ENCODE measurements around the gene PPM1F.

DNA sequence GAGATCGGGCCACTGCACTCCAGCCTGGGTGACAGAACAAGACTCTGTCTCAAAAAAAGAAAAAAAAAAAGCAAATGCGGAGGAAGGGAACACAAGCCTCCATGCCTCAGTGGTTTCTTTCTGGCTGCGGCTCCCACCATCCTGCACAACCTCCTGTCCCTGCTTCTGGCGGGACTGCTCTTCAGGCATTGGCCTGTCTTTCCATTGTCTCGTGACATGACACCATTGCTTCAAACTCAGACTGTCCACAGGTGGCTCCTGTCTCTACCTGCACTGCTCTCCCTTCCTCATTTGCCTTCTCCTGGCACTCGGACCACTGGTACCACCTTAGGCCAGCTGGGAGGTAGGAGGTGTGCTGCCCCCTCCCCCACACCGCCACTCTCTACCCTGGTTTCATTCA is 10.6 kb upstream of the PPM1F start:
- TF ChIP-seq SUZ12 (IDR thresholded peaks at IDR 0.05; ENCODE audit: unreplicated experiment) (no peak), POLR2A (IDR thresholded peaks at IDR 0.05; ENCODE audit: low read depth, low read length) (no peak; the same call in 1 of the 2 replicates), RBBP5 (conservative IDR thresholded peaks at IDR 0.05) (no peak), EZH2 (IDR thresholded peaks at IDR 0.05; ENCODE audit: borderline replicate concordance, control insufficient read depth, low read depth, low read length) (no peak), RAD21 (IDR thresholded peaks at IDR 0.05; ENCODE audit: insufficient read depth, low read depth, low read length) (no peak), NRF1 (conservative IDR thresholded peaks at IDR 0.05; ENCODE audit: low read depth, low read length) (no peak)
- TF ChIP-seq, protein P1, sequence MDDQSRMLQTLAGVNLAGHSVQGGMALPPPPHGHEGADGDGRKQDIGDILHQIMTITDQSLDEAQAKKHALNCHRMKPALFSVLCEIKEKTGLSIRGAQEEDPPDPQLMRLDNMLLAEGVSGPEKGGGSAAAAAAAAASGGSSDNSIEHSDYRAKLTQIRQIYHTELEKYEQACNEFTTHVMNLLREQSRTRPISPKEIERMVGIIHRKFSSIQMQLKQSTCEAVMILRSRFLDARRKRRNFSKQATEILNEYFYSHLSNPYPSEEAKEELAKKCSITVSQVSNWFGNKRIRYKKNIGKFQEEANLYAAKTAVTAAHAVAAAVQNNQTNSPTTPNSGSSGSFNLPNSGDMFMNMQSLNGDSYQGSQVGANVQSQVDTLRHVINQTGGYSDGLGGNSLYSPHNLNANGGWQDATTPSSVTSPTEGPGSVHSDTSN (IDR thresholded peaks at IDR 0.05; ENCODE audit: insufficient replicate concordance, low read depth, low read length), result no peak
- TF ChIP-seq, protein P2, sequence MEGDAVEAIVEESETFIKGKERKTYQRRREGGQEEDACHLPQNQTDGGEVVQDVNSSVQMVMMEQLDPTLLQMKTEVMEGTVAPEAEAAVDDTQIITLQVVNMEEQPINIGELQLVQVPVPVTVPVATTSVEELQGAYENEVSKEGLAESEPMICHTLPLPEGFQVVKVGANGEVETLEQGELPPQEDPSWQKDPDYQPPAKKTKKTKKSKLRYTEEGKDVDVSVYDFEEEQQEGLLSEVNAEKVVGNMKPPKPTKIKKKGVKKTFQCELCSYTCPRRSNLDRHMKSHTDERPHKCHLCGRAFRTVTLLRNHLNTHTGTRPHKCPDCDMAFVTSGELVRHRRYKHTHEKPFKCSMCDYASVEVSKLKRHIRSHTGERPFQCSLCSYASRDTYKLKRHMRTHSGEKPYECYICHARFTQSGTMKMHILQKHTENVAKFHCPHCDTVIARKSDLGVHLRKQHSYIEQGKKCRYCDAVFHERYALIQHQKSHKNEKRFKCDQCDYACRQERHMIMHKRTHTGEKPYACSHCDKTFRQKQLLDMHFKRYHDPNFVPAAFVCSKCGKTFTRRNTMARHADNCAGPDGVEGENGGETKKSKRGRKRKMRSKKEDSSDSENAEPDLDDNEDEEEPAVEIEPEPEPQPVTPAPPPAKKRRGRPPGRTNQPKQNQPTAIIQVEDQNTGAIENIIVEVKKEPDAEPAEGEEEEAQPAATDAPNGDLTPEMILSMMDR (IDR thresholded peaks at IDR 0.05 in 2 of 3, conservative IDR thresholded peaks at IDR 0.05 in 1 of 3; ENCODE audit: control insufficient read depth in 2 of 3, extremely low read depth in 1 of 3, insufficient read depth in 1 of 3, low read depth in 3 of 3, low read length in 3 of 3), result no peak

Measured in GM12878 (cell line).